Activated CD4-positive, alpha-beta T cell treated with anti-CD3 and anti-CD28 coated beads, Interleukin-2, amount 10 ng/mL, durations not matched to agents 24 days and 14 days (primary cell): Measurements from ENCODE around the gene PPP1R16B. TPM values are rescaled to one million over a fixed set of nuclear protein-coding genes. Genes with fewer than 3 reads are reported as not detected.
"Not testable (repeated sequence)": the region's sequence is repeated elsewhere in the genome, so short reads cannot be mapped to it uniquely, and the experiment has no call there.

ENCODE experiments used
- DNase-seq: peaks from one replicate; pipeline ENCODE4 v3.0.0; 2022
- H3K27ac Mint-ChIP-seq: one replicate; pipeline ENCODE4 v1.8.0; 2022; ENCODE audit warnings: mild to moderate bottlenecking, mixed read lengths
- H3K27me3 Mint-ChIP-seq: one replicate; pipeline ENCODE4 v1.8.0; 2022; ENCODE audit warnings: mixed read lengths
- H3K36me3 Mint-ChIP-seq: one replicate; pipeline ENCODE4 v1.8.0; 2022; ENCODE audit warnings: low read depth, mild to moderate bottlenecking, mixed read lengths
- H3K4me1 Mint-ChIP-seq: one replicate; pipeline ENCODE4 v1.8.0; 2021; ENCODE audit warnings: mixed read lengths
- H3K4me3 Mint-ChIP-seq: one replicate; pipeline ENCODE4 v1.8.0; 2022; ENCODE audit warnings: mild to moderate bottlenecking, moderate library complexity, mixed read lengths
- H3K9me3 Mint-ChIP-seq: one replicate; pipeline ENCODE4 v1.8.0; 2021; ENCODE audit warnings: mixed read lengths
- intact Hi-C: fragments of 100-400 bp; cut with micrococcal nuclease; formaldehyde crosslinking; loops from one replicate; pipeline ENCODE4 v1.15.1; 2023
- total RNA-seq: library from RNA; stranded (reverse); gene quantifications from 2 replicates; pipeline ENCODE4 v1.2.3, GENCODE V29; 2022

Gene PPP1R16B
- total RNA-seq, 1 donor from 2014 or later = 133 TPM

DNA sequence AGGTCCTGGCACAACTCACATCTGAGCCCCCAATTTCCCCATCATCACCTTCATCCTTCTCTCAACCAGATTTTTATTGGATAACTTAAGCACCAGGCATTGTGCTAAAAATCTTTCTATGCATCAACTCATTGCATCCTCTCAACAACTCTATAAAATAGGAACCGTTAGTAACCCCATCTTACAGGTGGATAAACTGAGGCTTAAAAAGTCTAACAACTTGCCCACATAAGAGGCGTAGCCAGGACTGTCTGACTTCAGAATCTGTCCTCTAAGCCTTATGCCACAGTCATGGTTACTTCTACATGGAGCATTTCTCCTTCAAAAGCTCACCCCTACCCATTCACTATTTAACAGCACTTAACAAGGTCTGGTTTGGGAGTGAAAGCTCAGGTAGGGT is 51.1 kb downstream of the PPP1R16B start:
- Mint-ChIP-seq H3K36me3 (peaks cover 65% of the 10 kb centered on the region), H3K27me3 (no peaks in the 10 kb centered on the region), H3K4me1 (peaks cover 68% of the 10 kb centered on the region), H3K27ac (peak overlapping the region; percentile 34), H3K4me3 (no peak overlapping the region), H3K9me3 (peaks cover 15% of the 10 kb centered on the region)
- DNase-seq = no peak
- intact Hi-C loops = no loop called here

DNA sequence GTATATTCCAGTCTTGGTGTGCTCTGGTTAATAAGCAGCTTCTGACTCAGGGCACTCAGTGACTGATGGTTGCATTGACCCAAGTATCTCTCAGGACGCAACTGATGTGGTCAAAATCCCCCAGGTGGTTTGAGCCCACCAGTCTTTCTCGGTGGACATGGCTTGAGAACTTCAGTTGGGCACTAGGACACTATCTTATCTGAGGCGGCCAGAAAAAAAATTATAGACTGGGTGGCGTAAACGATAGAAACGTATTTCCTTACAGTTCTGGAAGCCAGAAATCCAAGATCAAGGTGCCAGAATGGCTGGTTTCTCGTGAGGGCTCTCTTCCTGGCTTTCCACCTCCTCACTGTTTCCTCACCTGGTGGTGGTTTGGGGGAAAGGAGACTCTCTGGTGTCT is 52.2 kb downstream of the PPP1R16B start:
- Mint-ChIP-seq H3K27ac (peak overlapping the region; percentile 76), H3K4me3 (no peak overlapping the region), H3K27me3 (no peaks in the 10 kb centered on the region), H3K9me3 (peaks cover 12% of the 10 kb centered on the region), H3K4me1 (peaks cover 77% of the 10 kb centered on the region), H3K36me3 (peaks cover 60% of the 10 kb centered on the region)
- intact Hi-C loops = no loop called here
- DNase-seq = no peak

DNA sequence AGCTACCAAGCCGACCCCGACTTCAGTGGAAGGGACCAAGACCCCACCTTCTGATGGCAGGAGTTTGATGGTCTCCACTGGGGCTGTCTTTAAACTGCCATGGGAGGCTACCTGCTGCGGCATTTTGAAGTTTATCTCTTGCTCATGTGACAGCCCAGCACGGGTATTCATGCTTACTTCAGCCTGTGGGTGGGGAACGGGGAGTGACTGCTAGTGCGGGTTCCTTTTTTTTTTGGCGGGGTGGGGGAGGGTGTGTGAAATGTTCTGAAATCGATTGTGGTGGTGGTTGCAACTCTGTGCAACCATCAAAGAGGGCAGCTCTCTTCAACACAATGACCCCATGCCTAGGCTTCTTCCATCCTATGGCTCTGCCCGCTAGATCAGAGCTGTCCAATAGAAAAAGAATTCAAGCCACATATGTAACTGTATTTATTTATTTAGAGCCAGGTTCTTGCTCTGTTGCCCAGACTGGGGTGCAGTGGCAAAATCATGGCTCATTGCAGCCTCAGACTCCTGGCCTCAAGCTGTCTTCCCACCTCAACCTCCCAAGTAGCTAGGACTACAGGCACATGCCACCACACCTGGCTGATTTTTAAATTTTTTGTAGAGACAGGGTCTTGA is 53.7 kb downstream of the PPP1R16B start:
- DNase-seq = peak; percentile 76
- Mint-ChIP-seq H3K4me1 (peaks cover 82% of the 10 kb centered on the region), H3K27me3 (no peaks in the 10 kb centered on the region), H3K9me3 (peaks cover 9% of the 10 kb centered on the region), H3K4me3 (peak overlapping the region; percentile 19), H3K27ac (peak overlapping the region; percentile 76), H3K36me3 (peaks cover 53% of the 10 kb centered on the region)
- intact Hi-C loops = loop anchor here (1.0 kb wide), 1 partner anchor 14 kb away; no protein-coding TSS in a partner anchor

GRCh38 chr20:38859857-38860256 is 54.4 kb downstream of the PPP1R16B start:
- peaks cover 76% of the 10 kb centered on the region for H3K4me1 Mint-ChIP-seq
- not testable (repeated sequence) for DNase-seq, H3K4me3 Mint-ChIP-seq, H3K27me3 Mint-ChIP-seq, H3K9me3 Mint-ChIP-seq
- H3K36me3 Mint-ChIP-seq = peaks cover 47% of the 10 kb centered on the region
- peak overlapping the region; percentile 80 for H3K27ac Mint-ChIP-seq
- intact Hi-C loops = loop anchor here (1.0 kb wide), 1 partner anchor 13 kb away; no protein-coding TSS in a partner anchor

DNA sequence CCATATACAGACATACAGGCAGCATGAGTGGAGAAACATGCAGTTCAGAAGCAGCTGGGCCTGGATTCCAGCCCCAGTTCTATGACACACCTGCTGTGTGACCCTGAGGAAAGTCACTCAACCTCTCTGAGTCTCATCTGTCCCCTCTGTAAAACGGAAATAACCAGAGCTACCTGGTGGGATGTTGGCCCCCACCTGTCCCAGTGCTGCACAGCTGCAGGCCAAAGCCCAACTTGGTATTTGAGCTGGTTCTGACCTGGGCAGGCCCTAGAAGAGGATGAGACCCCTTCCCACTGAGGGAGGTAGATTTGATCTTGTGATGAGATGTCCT is 55.5 kb downstream of the PPP1R16B start:
- Mint-ChIP-seq H3K9me3 (no peaks in the 10 kb centered on the region), H3K27ac (peak overlapping the region; percentile 80), H3K4me1 (peaks cover 67% of the 10 kb centered on the region), H3K4me3 (no peak overlapping the region), H3K36me3 (peaks cover 42% of the 10 kb centered on the region), H3K27me3 (no peaks in the 10 kb centered on the region)
- no peak for DNase-seq
- intact Hi-C loops = no loop called here

DNA sequence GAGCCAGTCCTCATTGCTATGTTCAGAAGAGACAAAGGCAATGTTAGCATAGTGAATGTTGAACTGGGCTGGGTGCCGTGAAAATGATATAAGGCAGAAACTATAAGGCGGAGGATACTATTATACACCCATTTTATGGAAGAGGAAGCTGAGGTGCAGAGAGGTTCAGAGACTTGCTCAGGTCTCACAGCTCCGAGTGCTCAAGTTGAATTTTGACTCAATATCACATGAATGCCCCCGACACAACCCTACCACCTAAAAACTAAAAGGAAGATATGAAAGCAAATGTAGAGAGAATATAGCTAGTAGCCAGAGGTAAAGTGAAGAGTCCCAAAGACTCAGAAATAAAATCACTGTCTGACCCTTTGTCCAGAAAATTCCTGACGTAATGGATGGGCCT is 56.7 kb downstream of the PPP1R16B start:
- H3K27ac Mint-ChIP-seq = peak overlapping the region; percentile 87
- peak overlapping the region; percentile 49 for H3K4me3 Mint-ChIP-seq
- H3K4me1 Mint-ChIP-seq = peaks cover 66% of the 10 kb centered on the region
- intact Hi-C loops = no loop called here
- no peaks in the 10 kb centered on the region for H3K27me3 Mint-ChIP-seq
- H3K36me3 Mint-ChIP-seq = peaks cover 41% of the 10 kb centered on the region
- H3K9me3 Mint-ChIP-seq = no peaks in the 10 kb centered on the region
- DNase-seq = no peak

DNA sequence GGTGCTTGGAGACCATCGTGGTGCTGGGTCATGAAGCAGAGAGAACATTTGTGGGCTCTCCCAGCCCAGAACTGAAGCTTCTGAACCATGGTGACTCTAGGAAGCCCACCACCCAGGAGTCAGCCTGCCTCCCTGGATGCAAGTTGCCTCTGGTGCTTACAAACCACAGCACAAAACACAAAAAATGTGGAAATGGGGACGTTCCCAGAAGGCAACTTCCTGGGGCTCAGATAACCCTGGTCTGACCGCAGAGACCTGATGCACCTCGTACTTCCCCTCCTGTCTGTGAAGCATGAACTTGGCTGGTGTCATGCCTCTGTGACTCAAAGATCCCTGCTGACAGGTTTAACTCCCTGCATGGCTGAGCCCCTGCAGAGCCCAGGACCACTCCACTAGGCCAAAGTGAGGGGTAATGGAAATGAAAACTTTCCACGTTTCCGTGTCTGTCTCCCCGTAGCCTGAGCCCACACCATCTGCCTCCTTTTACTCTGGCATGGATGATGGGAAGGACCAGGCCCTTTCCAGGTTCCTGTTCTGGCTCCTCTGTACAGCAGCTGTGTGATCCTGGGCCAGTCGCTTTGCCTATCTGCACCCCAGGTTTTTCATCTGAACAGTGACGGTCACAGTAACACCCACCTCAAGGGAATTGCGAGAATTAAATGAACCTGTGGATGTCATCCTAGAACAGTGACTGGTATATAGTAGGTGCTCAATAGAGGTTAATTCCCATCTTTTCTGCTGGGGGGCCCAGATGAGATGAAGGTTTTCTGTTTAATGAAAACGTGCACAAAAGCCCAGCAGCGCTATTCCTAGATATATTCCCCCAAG is 57.7 kb downstream of the PPP1R16B start:
- no peaks in the 10 kb centered on the region for H3K9me3 Mint-ChIP-seq
- no peaks in the 10 kb centered on the region for H3K27me3 Mint-ChIP-seq
- intact Hi-C loops = loop anchor here (1.0 kb wide), 2 partner anchors 9 to 20 kb away; no protein-coding TSS in a partner anchor
- H3K36me3 Mint-ChIP-seq = peaks cover 43% of the 10 kb centered on the region
- DNase-seq = peak; percentile 81
- H3K27ac Mint-ChIP-seq = peak overlapping the region; percentile 87
- peaks cover 62% of the 10 kb centered on the region for H3K4me1 Mint-ChIP-seq
- peak overlapping the region; percentile 49 for H3K4me3 Mint-ChIP-seq

DNA sequence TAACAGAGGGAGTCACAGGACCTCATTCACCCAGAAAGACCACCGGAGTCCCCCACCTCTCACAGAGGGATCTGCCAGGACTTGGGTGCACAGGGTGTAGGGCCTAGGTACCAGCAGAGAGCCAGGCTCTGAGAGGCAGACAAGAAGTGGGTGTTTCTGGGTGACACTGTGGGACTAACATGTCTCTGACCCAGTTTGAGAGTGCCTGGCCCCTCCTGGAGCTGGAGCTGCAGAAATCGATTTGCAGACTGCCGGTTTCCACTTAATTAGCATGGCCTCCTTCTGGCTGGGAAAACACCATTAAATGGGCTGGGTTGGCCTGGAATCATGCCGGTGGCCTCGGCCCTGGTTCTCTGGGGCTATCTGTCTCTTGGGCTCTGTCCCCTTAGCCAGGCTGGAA is 59.2 kb downstream of the PPP1R16B start:
- no peak overlapping the region for H3K4me3 Mint-ChIP-seq
- intact Hi-C loops = no loop called here
- no peak for DNase-seq
- no peaks in the 10 kb centered on the region for H3K27me3 Mint-ChIP-seq
- H3K36me3 Mint-ChIP-seq = peaks cover 48% of the 10 kb centered on the region
- peak overlapping the region; percentile 54 for H3K27ac Mint-ChIP-seq
- H3K4me1 Mint-ChIP-seq = peaks cover 53% of the 10 kb centered on the region
- no peaks in the 10 kb centered on the region for H3K9me3 Mint-ChIP-seq

DNA sequence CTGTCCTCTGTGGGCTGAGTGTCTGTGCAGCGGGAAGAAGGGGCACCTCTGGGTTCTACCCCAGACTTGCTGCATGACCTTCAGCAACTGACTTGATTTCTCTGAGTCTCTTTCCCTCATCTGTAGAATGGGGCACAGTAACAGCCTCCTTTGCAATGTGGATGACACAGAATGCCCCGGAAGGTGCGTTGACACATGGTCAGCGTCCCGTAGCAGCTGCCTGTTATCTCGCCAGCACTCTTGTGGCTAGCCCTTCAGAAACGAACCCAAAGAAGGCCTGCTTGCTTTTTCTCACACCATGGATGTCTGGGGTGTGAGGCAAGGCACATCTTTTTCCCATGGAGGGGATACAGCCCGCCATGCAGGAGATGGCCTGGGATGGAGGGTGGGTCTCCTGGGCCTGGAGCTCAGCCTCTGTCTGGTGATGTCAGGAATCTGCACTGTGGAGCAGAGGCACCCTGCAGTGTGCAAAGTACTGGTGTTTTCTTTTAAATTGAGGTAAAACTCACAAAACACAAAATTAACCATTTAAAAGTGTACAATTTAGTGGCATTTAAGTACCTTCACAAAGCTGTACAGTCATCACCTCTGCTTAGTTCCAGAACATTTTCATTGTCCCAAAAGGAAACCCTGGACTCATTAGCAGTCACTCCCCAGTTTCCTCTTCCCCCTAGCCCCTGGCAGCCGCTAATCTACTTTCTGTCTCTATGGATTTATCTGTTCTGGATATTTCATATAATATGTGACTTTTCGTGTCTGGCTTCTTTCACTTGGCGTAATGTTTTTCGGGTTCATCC is 61.0 kb downstream of the PPP1R16B start:
- no peaks in the 10 kb centered on the region for H3K27me3 Mint-ChIP-seq
- intact Hi-C loops = no loop called here
- peaks cover 48% of the 10 kb centered on the region for H3K36me3 Mint-ChIP-seq
- peaks cover 55% of the 10 kb centered on the region for H3K4me1 Mint-ChIP-seq
- H3K9me3 Mint-ChIP-seq = no peaks in the 10 kb centered on the region
- peak overlapping the region; percentile 51 for H3K27ac Mint-ChIP-seq
- H3K4me3 Mint-ChIP-seq = no peak overlapping the region
- DNase-seq = no peak

- intact Hi-C loops = no loop called here
- H3K36me3 Mint-ChIP-seq = peaks cover 50% of the 10 kb centered on the region
- H3K4me3 Mint-ChIP-seq = no peak overlapping the region
- H3K9me3 Mint-ChIP-seq = no peaks in the 10 kb centered on the region
- peaks cover 55% of the 10 kb centered on the region for H3K4me1 Mint-ChIP-seq
- no peaks in the 10 kb centered on the region for H3K27me3 Mint-ChIP-seq
- H3K27ac Mint-ChIP-seq = peak overlapping the region; percentile 51
- no peak for DNase-seq
Measured at GRCh38 chr20:38867062-38867359, 61.5 kb downstream of the PPP1R16B start.

- Mint-ChIP-seq H3K4me3 (peak overlapping the region; percentile 62), H3K27ac (peak overlapping the region; percentile 80), H3K4me1 (peaks cover 70% of the 10 kb centered on the region), H3K27me3 (peaks cover 2% of the 10 kb centered on the region), H3K9me3 (no peaks in the 10 kb centered on the region), H3K36me3 (peaks cover 51% of the 10 kb centered on the region)
- DNase-seq = peak; percentile 60
- intact Hi-C loops = loop anchor here (5.0 kb wide), 1 partner anchor 124 kb away; the partner anchor contains the start of gene ACTR5
Measured at GRCh38 chr20:38870733-38871559, 65.4 kb downstream of the PPP1R16B start.

- Mint-ChIP-seq H3K27me3 (peaks cover 2% of the 10 kb centered on the region), H3K27ac (peak overlapping the region; percentile 80), H3K4me1 (peaks cover 73% of the 10 kb centered on the region), H3K9me3 (no peaks in the 10 kb centered on the region), H3K36me3 (peaks cover 51% of the 10 kb centered on the region), H3K4me3 (peak overlapping the region; percentile 62)
- intact Hi-C loops = loop anchor here (5.0 kb wide), 1 partner anchor 124 kb away; the partner anchor contains the start of gene ACTR5
- DNase-seq = no peak
Measured at GRCh38 chr20:38871560-38871953, 66.1 kb downstream of the PPP1R16B start.

DNA sequence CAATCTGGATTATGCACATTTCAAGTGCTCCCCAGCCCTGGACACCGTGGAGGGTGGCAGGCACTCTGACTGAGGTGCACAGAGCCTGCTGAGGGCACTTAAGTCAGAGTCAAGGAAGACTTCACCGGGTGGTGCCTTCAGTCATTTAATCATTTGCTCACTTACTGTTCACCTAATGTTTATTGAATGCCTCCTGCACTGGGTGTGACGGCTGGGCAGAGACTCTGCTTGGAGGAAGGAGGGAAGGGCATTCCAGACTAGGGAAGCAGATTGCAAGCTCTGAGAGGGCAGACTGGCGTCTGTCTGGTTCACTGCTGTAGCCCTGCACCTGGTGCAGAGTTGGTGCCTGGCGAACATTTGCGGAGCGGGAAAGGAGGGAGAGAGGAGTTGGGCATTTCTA is 66.5 kb downstream of the PPP1R16B start:
- H3K27me3 Mint-ChIP-seq = peaks cover 2% of the 10 kb centered on the region
- H3K4me1 Mint-ChIP-seq = peaks cover 71% of the 10 kb centered on the region
- peak overlapping the region; percentile 99 for H3K27ac Mint-ChIP-seq
- no peaks in the 10 kb centered on the region for H3K9me3 Mint-ChIP-seq
- peak; percentile 61 for DNase-seq
- H3K4me3 Mint-ChIP-seq = peak overlapping the region; percentile 92
- intact Hi-C loops = loop anchor here (1.0 to 5.0 kb wide), 3 partner anchors 9 to 149 kb away; partner anchors contain the start of gene ACTR5
- H3K36me3 Mint-ChIP-seq = peaks cover 47% of the 10 kb centered on the region
